HG02885 (cell line): Measurements from ENCODE around the gene TRPM3.

Experiments used
- ATAC-seq: cut with Tn5 transposase; IDR thresholded peaks from one replicate; pipeline ENCODE4 v1.9.1; 2021; ENCODE audit warnings: mild to moderate bottlenecking; ENCODE audit not compliant: unreplicated experiment, poor library complexity

The TRPM3 gene

DNA sequence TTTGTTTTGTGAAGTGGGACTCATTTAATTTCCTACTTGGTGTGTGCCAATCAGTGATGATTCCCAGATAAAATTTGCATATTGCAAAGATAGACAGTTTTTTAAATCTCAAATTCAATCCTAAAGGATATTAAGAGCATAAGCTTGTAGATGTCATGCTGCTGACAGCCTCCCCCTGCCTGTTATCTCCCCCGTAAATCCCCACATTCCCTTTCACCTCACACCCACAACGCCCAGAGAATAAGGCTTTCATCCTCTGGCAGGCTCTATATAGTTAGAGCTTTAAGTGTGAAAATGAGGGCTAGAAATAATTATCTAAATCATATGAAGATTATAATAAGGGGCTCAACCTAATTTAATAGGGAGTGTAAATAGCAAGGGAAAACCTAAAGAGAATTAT lies 265.0 kb downstream of the TRPM3 start:
- no peak for ATAC-seq

DNA sequence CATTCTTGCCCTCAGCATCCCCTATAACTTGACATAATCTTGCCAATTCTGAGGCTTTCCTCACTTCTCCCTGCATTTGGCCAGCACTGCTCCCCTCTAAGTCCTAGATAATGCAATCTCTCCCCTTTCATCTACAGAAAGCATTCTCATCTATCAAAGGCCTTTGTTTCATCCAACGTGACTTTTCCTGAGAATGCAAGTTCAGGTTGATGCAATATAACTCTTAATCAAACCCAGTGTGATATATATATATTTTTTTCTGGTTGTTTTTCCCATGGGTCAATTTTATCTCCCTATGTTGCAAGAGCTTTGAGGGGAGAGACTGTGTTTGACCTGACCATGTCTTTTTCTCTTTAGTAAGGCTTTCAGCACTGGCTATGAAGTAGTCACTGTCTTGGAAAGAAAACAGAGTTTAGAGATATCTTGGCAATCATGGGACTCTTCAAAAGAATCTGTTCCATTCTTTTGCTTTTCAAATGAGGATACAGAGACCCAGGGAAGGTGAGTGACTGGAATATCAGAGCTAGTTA lies 268.6 kb downstream of the TRPM3 start:
- ATAC-seq = no peak

DNA sequence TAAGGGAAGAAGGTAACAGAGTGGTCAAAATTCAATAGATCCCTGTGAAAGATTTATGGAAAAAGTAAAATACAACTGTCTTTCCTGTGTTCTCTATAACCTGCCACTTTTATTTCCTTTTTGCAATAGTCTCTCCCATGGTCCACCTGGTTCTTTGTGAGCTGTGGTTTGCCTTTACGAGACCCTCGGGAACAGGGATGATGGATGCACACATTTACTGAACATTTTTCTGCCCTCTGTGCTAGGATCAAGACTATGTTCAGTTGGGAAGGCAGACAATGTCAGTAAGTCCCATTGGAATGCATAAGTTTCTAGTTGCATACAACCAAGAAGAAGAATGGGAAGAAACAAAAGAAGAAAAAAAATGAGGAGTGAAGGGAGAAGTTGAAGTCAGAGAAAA lies 281.2 kb downstream of the TRPM3 start:
- ATAC-seq = no peak

DNA sequence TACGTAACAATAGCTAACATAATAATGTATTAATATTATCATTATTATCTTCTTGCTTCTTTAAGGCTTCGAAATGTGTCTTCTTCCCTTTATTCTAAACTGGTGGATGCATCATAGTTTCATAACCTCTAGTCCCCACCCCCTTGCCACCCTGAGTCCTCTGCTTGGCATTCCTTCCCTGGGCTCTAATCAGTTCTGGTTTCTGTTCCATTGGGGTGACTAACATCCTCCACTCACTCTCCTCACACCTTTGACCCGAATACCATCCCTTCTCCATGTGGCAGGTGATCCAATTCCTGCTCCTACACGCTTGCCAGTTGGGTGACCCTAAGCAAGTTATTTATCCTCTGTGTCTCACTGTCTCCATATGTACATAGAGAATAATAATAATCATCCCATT lies 286.1 kb downstream of the TRPM3 start:
- ATAC-seq = no peak

DNA sequence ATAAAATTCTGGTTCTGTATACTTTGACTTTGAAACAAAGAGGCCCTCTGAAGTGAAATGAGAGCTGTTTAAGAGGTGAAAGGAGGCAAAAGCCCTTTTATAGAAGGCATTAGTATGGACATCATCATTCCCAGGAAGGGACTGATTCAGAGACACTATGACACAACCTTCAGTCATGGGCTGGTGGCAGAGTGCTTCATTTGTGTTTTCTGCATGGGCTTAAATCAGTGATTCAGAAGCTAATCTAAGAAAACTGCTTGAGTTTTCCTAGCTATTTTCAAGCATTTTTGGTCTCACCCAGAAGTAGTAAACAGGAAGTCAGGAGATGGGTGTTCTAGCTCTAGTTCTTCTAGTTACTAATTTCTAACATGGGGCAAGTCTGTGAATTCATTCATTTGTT lies 288.9 kb downstream of the TRPM3 start:
- ATAC-seq = no peak

DNA sequence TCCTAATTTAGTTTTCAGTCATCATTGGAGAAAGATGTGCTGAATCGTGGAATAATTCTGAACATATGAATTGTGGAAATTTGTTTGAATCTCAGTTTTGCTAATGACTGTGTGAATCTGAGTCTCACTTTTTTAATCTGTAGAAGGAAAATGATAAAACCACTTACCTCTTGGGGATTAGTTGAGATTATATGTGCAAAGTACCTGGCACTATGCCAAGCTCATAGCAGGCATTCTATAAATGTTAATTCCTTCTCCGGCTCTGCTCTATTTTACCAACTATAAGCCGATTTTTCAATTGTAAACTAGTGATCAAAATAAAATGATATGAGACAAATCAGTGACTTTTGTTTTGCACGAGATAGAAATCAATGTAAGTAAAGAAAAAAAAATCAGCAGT lies 290.8 kb downstream of the TRPM3 start:
- no peak for ATAC-seq

DNA sequence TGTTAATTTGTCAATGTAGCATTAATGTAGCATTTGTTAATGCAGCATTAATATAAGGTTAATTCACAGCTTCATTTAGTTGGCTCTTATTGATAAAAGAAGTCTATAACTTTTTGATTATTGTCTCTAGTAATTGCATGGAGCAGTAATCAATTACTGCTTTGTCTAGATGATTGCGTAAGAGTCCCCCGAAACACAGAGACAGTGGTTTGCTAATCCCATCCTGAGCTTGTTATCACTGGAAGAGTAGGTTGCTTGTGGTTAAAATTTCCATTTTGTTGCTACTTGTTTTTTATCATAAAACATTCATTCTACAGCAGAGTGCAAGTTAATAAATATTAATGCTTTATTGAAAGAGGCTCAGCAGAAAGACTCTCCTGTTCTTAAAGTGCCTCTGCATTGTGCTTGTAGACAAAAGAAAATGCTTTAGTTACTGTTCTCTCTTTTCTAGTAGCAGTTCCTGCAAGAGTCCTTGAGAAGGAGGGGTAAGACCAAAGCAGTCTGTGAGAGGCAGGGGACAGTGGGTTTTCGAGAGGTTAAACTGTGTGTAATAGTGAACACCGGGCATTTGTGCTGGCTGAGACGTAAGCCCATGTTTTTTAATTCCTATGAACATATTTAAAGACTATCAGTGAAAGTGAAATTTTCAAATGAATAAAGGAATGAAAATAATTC lies 291.7 kb downstream of the TRPM3 start:
- no peak for ATAC-seq

DNA sequence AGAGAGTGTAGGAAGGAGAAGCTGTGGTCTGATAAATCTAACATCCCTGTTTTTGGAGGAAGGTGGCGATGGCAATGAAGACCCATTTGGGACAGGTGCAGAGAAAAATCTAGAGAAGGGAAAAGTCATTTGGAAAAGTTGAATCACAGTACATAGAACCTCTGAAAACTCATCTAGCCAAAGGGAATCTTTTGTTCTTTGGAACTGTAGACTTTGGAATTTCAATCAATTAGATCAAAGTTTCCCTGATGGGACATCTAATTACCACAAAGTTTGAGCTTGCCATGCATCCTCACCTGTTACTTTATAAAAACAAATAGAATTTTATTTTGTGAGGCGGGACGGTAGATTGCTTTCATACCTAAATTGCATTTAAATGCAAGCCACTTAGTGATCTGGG lies 294.9 kb downstream of the TRPM3 start:
- no peak for ATAC-seq

DNA sequence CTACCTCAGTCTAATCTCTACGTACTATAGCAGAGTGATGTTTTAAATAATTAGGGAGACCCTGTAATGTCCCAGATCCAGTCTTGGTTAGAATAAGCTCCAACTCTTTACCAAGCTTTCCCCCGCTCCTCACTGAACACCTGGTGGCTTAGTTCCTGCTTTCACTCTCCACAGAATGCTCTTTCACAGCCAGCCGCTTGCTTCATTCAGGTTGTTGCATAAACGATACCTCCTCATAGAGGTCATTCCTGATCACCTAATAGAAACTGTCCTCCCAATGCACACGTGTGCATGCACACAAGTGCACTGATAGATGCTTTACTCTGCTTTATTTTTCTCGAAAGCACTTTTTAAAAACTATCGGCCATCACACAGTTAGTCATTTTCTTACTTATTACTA lies 298.1 kb downstream of the TRPM3 start:
- ATAC-seq = no peak

DNA sequence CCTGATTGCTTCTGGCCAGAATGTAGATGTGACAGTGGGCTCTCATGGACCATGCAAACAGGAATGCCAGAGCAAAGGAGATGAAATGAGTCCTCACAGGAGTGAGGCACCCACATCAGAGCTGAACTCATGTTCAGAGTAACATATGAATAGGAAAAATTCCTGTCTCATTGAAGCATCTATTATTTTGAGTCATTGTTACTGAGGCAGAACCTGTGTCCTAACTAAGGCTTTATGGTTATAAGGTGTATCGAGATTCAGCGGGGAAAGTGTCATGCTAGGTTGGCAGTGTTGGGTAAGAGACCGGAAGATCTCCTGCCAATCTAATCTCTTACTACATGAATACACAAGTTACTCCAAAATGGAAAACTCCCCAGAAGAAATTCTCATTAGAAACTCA lies 304.1 kb downstream of the TRPM3 start:
- ATAC-seq = no peak

DNA sequence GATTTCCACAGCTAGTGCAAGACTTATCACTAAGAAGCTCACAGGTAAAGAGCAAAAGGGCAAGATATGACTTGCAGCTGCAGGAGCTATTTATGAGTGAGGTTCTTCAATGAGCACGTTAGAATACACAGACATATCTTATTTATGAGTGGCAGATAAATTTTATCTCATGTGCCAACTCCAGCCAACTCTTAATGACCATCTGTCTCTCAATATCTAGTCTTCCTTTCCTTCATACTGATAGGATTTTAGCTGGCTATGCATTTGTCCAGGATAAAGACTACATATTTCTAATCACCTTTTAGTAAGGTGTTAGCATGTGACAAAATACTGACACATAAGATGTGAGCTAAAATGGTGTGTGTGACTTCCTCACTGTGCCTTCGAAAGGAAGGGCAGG lies 304.5 kb downstream of the TRPM3 start:
- ATAC-seq = no peak

DNA sequence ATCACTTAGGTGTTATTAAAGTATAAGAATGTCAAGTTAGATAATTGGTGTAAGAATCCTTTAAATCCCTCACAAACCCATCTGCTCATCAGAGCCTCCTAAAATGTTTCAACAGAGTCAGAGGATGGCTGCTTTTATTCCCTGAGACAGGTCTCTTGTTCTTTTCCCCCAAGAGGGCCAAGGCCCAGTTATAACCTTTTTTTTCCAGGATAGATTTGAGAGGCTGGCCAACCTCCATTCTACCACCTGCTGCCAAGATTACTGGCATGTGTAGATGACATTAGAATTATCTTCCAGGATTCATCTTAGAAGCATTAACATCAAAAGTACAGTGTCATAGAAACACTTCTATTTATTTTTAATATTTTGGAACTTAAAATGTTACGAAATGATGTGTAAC lies 305.1 kb downstream of the TRPM3 start:
- no peak for ATAC-seq

DNA sequence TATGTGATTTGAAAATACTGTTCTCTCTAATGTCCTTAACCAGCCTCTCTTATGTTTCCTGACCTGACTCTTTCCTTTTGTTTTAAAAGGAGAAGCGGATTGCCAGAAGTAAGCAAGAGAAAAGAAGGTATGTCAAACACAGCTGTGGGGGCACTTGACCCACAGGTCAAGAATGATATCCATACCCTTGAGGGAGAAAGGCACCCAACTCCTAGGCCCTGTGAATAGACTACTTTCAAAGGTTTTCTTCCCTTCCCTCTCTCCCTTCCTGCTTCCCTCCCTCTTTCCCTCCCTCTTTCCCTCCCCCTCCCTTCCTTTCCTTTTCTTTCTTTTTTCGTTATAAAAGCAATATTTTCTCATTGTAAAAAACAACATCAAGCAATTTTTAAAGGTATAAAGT lies 306.8 kb downstream of the TRPM3 start:
- no peak for ATAC-seq

DNA sequence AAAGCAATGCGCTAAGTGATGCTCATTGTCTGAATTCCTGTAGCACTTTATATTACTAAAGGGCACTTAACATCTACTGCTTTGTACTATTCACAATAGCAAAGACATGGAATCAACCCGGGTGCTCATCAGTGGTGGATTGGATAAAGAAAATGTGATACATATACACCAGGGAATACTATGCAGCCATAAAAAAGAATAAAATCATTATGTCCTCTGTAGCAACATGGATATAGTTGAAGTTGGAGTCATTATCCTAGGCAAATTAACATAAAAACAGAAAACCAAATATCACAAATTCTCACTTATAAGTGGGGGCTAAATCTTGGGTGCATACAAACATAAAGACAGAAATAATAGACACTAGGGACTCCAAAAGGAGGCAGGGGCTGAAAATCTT lies 308.3 kb downstream of the TRPM3 start:
- no peak for ATAC-seq

DNA sequence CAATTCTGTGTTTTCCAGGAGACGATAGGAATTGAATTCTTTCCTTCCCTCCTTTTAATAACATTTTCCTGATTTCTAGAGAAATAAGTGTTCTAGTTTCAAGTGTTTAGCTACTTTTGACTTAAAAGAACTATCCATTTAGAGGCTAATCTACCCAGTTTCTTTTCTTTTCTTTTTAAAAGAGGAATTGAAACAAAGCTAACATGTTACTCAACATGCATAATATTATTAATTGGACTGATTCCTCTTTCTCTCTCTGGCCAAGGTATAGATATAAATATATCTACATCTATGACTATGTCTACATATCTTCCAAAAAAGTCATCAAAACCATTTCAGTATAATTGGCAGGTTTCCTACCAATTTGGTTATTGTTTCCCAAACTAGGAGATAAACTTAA lies 309.8 kb downstream of the TRPM3 start:
- peak; percentile 52 for ATAC-seq

DNA sequence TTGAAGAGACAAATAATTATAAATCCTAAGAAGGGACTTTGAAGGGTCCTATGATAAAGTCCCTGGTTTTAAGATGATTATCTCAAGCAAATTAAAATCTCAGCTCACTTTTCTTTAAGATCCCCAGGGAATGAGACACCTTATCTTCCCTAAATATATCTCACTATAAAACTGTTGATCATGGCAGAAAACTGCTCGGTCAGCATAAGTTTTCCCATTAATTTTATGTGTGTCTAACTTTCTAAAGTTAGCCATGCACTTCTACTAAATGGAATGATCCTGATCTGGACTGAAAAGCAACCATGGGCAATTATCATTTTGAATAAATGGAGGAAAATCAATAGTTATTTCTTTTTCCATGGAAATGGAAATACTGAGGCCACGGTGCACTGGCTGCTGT lies 314.5 kb downstream of the TRPM3 start:
- ATAC-seq = no peak

DNA sequence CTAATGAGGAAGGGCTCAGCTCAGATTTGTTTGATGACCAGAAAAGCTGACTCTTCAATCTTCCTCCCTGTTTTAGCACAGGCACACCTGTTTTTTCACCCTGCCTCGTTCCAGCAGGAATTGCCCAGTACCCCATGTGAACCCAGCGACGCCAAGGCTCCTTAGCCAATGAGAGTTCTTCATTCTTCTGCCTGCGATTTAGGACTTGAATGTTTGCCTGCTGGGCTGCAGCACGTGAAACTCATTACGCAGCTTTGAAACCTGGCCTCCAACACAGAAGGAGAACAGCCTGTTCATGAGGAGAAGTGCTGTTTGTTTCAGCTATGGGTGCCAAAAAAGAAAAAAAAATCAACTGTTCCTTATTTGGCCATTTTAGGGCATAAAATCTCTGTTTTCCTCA lies 315.5 kb downstream of the TRPM3 start:
- ATAC-seq = no peak

DNA sequence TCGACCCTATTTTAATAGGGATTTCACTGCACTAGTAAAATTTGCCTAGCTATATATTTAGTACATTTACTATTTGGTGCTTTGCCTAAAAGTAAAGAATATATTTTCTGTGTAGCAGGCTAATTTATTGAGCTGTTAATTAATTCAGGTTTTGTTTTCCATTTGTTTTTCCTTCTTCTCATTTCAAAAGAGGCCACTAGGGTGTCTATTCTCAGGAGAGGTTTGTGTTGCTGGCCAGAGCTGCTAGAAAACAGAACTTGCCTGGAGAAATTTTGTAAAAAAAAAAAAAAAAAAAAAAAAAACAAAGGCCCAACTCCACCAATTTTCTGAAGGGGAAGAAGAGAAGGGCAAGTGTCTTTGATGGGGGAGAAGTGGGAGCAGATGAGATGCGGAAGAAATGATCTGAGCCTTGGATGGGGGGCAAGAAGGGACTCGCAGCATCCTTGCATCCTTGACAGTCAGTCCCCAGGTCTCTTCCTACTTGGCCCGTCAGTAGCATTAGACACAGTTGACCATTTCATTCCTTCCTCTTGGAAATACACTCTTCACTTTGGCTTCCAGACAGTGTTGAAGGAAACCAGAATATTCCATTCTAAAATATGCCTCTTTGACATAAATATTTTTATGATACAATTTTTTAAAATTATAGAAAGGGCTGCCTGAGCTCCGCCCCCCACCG lies 318.5 kb downstream of the TRPM3 start:
- ATAC-seq = no peak

DNA sequence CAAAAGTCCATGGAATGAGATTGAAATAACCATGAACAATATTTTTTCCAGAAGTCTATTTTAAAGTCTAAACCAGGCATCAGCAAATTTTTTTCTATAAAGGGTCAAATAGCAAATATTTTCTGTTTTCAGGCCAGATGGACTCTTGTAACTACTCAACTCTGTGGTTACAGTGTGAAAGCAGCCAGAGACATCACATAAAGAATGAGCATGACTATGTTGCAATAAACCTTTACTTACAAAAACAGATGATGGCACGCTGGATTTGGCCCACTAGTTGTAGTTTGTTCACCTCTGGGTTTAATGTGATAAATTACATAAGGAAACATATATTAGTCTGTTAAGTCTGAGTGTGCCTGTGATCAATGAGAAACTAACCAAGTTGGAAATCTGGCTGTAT lies 319.2 kb downstream of the TRPM3 start:
- no peak for ATAC-seq

DNA sequence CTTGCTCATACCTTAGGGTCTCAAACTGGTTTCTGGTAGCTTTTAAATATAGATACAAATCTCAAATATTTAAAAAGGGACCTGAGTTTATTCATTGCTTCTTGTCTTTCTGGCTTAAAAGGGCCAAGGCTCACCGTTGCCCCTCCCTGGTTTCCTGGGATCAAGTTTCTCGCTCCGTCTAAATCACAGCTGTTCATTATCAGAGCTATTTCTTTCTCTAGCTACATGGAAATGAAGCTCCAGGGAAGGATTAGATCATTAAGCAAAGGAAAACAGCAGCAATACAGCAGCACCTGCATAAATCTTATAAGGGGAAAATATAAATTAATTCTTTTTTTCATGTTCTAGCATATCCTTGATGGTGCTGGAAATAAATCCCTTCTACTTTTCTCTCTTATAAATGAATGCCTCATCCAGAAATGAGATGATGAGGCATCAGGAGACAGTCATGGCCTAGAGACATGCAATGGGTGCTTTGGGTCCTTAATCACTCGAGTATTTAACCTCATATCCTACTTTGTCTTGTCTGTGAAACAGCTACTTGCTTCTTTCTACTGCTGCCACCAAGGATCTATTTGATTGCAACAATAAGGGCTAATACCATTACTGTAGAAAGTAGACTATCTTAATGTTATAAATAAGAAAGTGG lies 320.1 kb downstream of the TRPM3 start:
- ATAC-seq = no peak

DNA sequence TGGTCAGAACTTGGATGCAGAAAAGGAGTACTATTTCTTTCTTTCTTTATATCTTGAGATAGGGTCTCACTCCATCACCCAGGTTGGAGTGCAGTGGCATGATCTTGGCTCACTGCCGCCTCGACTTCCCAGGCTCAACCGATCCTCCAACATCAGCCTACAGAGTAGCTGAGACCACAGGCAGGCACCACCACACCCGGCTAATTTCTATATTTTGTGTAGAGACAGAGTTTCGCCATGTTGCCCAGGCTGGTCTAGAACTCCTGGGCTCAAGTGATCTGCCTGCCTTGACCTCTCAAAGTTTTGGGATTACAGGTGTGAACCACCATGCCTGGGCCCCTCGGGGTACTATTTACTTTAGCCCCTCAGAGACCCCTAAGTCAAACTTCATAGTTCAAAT lies 323.4 kb downstream of the TRPM3 start:
- ATAC-seq = no peak

DNA sequence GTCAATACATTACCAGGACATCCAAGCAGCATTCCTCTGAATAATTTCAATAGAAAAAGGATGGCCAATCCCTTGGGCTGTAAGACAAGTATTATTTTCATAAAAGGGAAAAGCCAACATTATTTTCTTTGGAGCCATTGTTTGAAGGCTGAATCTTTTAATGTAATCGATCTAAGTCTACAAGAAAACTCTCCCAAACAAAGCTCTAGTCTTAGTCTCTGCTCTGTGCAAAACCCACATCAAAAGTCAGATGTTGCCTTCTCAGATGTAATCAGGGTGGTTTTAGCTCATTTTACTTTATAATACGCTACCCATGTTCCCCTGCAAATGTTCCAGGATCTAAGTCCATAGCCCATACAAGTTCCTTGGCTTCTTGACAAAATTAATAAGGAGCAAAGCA lies 325.6 kb downstream of the TRPM3 start:
- ATAC-seq = no peak
